GM13977 (cell line): ENCODE data around the gene AUTS2.

ENCODE experiments used
- DNase-seq: peaks from one replicate; pipeline ENCODE4 v3.0.0; 2012; ENCODE audit warnings: low spot score
- CTCF ChIP-seq: IDR thresholded peaks from 2 replicates; pipeline ENCODE4 v1.5.1; 2012; ENCODE audit warnings: mild to moderate bottlenecking, control low read depth; ENCODE audit not compliant: insufficient read depth; ENCODE audit errors: extremely low read depth, missing control alignments
- in situ Hi-C: fragments of 300-500 bp; cut with MboI; formaldehyde crosslinking; loops from one replicate; pipeline ENCODE4 v1.12.0; 2022; ENCODE audit warnings: low sequenced_read_pairs, low pct_unique_long_range_greater_than_20kb, mixed read lengths, inconsistent platforms; ENCODE audit not compliant: unreplicated experiment

The AUTS2 gene

GRCh38 chr7:69620650-69621049 is 22.4 kb downstream of the AUTS2 start:
- TF ChIP-seq CTCF, result no peak
- DNase-seq, result no peak
- in situ Hi-C loops, result no loop called here

DNA sequence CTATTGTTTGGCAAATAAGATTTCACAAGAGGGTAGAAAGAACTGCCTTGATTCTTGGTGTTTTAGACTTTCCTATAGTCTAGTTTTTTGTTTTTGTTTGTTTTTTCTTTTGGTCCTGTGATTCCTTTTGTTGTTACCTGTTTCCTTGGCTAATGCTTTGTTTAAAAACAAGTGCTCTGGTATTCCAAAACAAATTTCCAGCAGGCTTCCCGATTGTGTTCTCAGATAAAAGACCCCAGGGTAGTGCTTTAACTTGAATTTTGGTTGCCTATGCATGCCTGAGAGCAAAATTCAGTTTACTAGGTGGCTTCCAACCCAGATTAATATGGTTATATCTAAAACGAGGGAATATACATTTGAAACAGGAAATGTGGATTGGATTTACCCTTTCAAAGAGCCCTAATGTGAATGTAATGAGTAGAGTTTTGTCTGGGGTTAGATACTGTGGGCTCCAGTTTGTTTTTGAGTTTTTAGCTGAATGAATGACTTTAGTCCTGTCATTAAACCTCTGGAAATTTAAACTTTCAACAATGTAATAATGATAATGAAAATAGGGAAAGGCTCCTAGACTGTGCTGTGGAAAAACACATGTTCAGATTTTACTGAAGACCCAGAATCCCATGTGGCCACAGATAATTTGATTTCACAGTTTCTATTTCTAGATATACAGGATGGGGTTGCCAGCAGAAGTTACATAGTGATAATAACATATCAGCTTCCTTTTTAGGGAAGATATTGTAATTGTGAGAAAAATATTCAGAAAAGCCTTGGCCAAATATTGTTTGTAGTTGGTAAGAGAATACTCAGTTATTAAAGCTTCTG is 23.9 kb downstream of the AUTS2 start:
- DNase-seq, result no peak
- TF ChIP-seq CTCF, result no peak
- in situ Hi-C loops, result no loop called here

DNA sequence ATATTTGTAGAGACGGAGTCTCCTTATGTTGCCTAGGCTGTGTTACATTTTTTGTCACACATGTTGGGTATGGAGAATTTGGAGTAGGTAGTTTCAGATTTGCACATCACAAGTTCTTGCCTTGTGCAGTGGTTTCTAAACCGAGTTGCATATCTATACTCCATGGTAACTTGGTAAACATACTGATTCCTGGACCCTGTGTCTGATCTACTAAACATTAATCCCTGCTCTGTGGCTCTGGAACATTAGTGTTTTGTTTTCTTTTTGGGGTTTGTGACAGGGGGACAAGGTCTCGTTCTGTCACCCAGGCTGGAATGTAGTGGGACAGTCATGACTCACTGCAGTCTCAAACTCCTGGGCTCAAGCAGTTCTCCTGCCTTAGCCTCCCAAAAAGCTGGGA is 24.7 kb downstream of the AUTS2 start:
- no peak for TF ChIP-seq CTCF
- peak; percentile 35 for DNase-seq
- in situ Hi-C loops, result no loop called here

- in situ Hi-C loops, result loop anchor here (25.0 kb wide), 1 partner anchor 538 kb away; no protein-coding TSS in a partner anchor
- DNase-seq, result no peak
- no peak for TF ChIP-seq CTCF
Measured at GRCh38 chr7:69624435-69625230, 26.4 kb downstream of the AUTS2 start.

DNA sequence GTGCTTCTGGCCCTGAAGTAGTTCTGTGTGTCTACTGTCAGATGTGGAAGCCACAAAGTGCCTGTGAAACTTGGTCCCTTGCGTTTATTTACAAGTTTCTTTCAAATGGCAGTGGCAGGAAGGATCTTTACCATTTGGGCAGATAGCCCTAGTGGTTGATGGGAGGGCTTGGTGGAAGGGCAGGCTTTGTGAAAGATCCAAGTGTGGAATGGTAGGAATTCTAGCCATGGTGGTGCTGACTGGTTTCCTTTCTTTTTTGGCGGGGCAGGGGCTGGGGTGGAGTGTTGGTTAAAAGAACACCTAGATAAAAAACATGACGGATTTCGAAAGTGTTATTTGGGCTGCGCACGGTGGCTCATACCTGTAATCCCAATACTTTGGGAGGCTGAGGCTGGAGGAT is 27.0 kb downstream of the AUTS2 start:
- in situ Hi-C loops, result loop anchor here (25.0 kb wide), 1 partner anchor 537 kb away; no protein-coding TSS in a partner anchor
- DNase-seq, result no peak
- no peak for TF ChIP-seq CTCF

DNA sequence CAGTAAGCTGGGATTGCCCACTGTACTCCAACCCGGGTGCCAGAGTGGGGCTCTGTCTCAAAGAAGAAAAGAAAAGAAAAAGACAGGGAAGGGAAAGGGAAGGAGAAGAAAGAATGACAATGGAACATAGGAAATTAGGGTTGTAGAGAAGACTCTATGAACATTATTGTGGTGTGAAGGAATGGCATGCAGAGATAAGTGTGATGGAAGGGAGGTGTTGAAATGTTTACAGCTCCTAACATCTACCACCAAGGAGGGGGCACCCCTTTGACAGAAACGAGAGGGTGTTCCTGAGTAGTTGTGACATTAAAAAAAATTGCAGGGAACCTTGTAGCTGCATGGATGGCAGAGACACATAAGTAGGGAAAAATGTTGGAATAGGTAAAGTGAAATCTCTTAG is 27.5 kb downstream of the AUTS2 start:
- TF ChIP-seq CTCF, result no peak
- in situ Hi-C loops, result loop anchor here (25.0 kb wide), 1 partner anchor 537 kb away; no protein-coding TSS in a partner anchor
- DNase-seq, result no peak
